ENCODE data around the gene WNT9B. TPM values are rescaled to one million over a fixed set of nuclear protein-coding genes. Genes with fewer than 3 reads are reported as not detected.

Gene WNT9B
- total and polyA plus RNA-seq, 8 donors, result 0.12 to 0.32 (median 0.28) TPM; not detected in 3

- Histone ChIP-seq H3K9me3 (no peaks in the 10 kb centered on the region), H3K4me1 (no peaks in the 10 kb centered on the region), H3K4me3 (no peak overlapping the region), H3K27ac (no peak overlapping the region), H3K27me3 (no peaks in the 10 kb centered on the region), H3K36me3 (no peaks in the 10 kb centered on the region)
- no peak for TF ChIP-seq CTCF (IDR thresholded peaks at IDR 0.05)
- 78 to 85% methylated on average over 8 of the region's 8 CpGs for WGBS, 2 donors
- DNase-seq (no peak), ATAC-seq (no peak), FAIRE-seq (no peak)
- intact Hi-C loops (cut with DNase I), result no loop called here
Measured at GRCh38 chr17:46882666-46883065, 31.3 kb downstream of the WNT9B start.

GRCh38 chr17:46883871-46884520, 32.6 kb downstream of the WNT9B start:
- no peak for TF ChIP-seq CTCF (IDR thresholded peaks at IDR 0.05)
- ATAC-seq (no peak), DNase-seq (no peak), FAIRE-seq (no peak)
- Histone ChIP-seq H3K27ac (no peak overlapping the region), H3K27me3 (no peaks in the 10 kb centered on the region), H3K4me1 (no peaks in the 10 kb centered on the region), H3K9me3 (no peaks in the 10 kb centered on the region), H3K36me3 (no peaks in the 10 kb centered on the region), H3K4me3 (no peak overlapping the region)
- intact Hi-C loops (cut with DNase I), result no loop called here
- 53 to 57% methylated on average over 18 to 19 of the region's 19 CpGs for WGBS, 2 donors

- no peak overlapping the region for H3K27ac ChIP-seq
- TF ChIP-seq CTCF (IDR thresholded peaks at IDR 0.05), result no peak
- H3K4me1 ChIP-seq, result no peaks in the 10 kb centered on the region
- no peak for FAIRE-seq
- WGBS, 2 donors, result 80 to 85% methylated on average over 7 of the region's 7 CpGs
- H3K4me3 ChIP-seq, result no peak overlapping the region
- H3K9me3 ChIP-seq, result no peaks in the 10 kb centered on the region
- intact Hi-C loops (cut with DNase I), result no loop called here
- no peak for DNase-seq
- H3K36me3 ChIP-seq, result no peaks in the 10 kb centered on the region
- no peaks in the 10 kb centered on the region for H3K27me3 ChIP-seq
- no peak for ATAC-seq
Measured at GRCh38 chr17:46884552-46884951, 33.2 kb downstream of the WNT9B start.

- H3K27me3 ChIP-seq, result no peaks in the 10 kb centered on the region
- intact Hi-C loops (cut with DNase I), result no loop called here
- H3K4me3 ChIP-seq, result no peak overlapping the region
- H3K36me3 ChIP-seq, result no peaks in the 10 kb centered on the region
- H3K9me3 ChIP-seq, result no peaks in the 10 kb centered on the region
- DNase-seq (no peak), FAIRE-seq (no peak), ATAC-seq (no peak)
- TF ChIP-seq CTCF (IDR thresholded peaks at IDR 0.05), result no peak
- H3K27ac ChIP-seq, result no peak overlapping the region
- 75 to 78% methylated on average over 10 of the region's 10 CpGs for WGBS, 2 donors
- no peaks in the 10 kb centered on the region for H3K4me1 ChIP-seq
Measured at GRCh38 chr17:46885415-46886309, 34.3 kb downstream of the WNT9B start.

GRCh38 chr17:46886310-46886663, 34.9 kb downstream of the WNT9B start:
- Histone ChIP-seq H3K27ac (no peak overlapping the region), H3K27me3 (no peaks in the 10 kb centered on the region), H3K36me3 (no peaks in the 10 kb centered on the region), H3K4me3 (no peak overlapping the region), H3K4me1 (no peaks in the 10 kb centered on the region), H3K9me3 (no peaks in the 10 kb centered on the region)
- intact Hi-C loops (cut with DNase I), result no loop called here
- DNase-seq (no peak), ATAC-seq (no peak), FAIRE-seq (no peak)
- WGBS, 2 donors, result 71 to 83% methylated on average over 1 of the region's 1 CpG
- no peak for TF ChIP-seq CTCF (IDR thresholded peaks at IDR 0.05)
